HTERT RPE-1 (cell line): ENCODE results near the gene EPHB6.

Experiments used
- in situ Hi-C: fragments of 300-500 bp; cut with MboI; formaldehyde crosslinking; loops from 4 replicates; pipeline ENCODE4 v1.14.3; 2020; ENCODE audit warnings: low sequenced_read_pairs

EPHB6 gene

GRCh38 chr7:142832417-142832816 is 22.5 kb upstream of the EPHB6 start:
- in situ Hi-C loops = no loop called here

GRCh38 chr7:142833174-142834048 is 21.5 kb upstream of the EPHB6 start:
- in situ Hi-C loops = no loop called here

DNA sequence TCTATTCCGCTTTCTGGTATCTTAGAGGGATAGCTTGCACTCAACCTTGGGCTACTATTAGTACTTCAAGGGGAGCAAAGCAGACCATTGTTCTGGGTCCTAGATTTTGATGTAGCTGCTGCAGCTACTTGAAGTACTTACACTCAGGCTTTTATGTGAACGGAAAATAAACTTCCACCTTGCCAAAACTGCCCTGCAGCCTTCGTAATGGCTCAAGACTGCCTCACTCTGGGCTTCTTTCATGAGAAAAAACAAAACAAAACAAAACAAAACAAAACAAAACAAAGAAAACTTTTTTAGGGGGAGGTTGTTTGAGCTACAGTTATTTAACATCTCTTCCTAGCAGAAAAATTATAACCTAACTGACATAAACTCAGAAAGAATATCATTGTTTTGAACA is 19.4 kb upstream of the EPHB6 start:
- in situ Hi-C loops = no loop called here

GRCh38 chr7:142836426-142836825 is 18.4 kb upstream of the EPHB6 start:
- in situ Hi-C loops = no loop called here

- in situ Hi-C loops = no loop called here
Observed at GRCh38 chr7:142838461-142839213, 16.2 kb upstream of the EPHB6 start.

GRCh38 chr7:142842251-142842766 is 12.6 kb upstream of the EPHB6 start:
- in situ Hi-C loops = no loop called here

DNA sequence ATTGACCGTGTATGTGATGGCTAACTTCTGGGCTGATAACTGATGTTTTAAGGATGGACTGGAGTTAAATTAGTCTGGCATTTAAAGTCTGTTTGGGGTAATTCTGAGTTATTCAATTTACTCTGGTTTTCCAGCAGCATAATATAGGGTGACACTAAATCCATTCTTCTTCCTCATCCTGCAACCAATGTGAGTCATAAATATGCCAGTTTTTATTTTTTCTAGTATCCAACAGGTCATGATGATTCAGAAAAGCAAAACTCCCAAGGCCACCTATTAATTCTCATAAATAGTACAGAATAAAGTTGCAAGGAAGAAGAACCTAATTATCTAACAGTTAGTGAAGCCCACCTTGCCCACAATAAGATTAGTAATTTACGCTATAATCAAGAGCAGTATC is 7.5 kb upstream of the EPHB6 start:
- in situ Hi-C loops = no loop called here

DNA sequence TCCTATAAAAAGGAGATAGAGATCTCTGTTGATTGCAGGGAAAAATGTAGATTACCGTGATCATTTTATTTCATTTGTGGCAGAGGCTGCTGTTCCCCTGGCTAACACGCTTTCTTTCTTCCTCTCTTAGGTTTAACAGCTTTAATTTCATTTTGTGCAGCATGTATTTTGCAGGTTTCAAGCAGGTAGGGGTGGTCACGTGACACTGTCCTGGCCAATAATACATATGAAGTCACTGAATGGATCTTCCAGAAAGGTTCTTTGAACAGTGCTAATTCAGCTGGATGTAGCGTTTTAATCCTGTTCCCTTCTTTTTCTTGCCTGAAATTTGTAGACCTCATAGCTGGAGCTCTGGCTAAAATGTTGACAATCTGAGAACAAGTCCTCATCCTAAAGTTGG is 3.6 kb upstream of the EPHB6 start:
- in situ Hi-C loops = no loop called here

- in situ Hi-C loops = no loop called here
Observed at GRCh38 chr7:142851919-142852318, 3.0 kb upstream of the EPHB6 start.

GRCh38 chr7:142853739-142854371 is 1.0 kb upstream of the EPHB6 start:
- in situ Hi-C loops = no loop called here

DNA sequence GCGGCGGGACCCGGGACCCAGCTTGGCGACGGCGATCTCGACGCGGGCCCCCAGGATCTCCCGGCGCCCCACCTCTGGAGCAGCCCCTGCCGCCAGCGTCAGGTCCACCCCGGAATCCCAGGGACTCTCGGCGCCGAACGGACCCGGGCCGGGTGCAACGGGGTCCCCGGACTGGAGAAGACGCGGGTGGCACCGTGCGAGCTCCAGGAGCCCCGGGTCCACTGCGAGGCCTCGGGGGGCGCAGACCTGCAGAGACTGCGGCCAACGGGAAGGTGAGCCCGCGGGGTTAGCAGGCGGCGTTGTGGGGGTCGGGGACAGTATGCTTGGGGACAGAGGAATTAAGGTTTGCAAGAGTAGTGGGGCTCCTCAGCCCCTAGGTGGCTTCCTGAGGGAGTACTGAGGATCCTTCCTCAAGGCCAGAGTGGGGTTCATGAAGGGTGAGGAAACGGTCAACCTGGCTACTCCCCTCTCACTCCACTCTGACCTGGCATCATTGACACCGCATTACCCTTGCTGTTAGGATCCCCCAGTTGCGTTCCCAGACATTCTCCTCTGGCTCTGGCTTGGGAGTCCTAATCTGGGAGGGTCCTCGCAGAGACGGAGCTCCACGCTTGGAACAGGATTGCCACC is 353 bp downstream of the EPHB6 start:
- in situ Hi-C loops = no loop called here

- in situ Hi-C loops = no loop called here
Observed at GRCh38 chr7:142855756-142856564, 1.1 kb downstream of the EPHB6 start.

DNA sequence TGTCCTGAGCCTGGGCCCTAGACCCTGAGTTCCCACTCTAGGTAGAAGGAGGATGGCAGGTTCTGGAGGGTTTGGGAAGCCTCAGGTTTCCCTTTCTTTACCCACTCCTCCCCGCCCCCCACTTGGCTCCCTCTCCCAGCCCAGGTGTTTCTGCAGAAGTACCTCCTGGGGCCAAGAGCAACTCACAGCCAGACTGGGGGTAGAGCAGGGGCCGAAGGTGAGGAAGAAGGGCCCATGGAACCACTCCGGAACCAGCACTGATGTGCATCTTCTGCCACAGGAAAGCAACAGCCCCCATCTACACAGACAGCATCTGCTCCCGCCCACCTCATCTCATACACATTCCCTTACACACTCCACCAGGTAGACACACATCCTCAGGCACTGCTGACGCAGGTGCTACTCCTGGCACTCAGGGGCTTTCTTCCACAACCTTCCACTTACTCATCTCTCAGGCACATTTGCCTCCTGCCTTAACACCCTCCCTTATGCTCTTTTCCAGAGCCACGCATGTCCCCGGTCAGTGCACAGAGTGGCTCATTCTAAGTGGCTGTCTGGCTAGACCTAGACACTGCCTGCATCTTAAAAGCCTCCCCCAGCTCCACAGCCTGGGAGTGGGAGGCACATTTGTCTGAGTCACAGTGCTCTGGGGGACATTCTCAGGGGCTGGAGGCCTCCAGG is 1.8 kb downstream of the EPHB6 start:
- in situ Hi-C loops = no loop called here

DNA sequence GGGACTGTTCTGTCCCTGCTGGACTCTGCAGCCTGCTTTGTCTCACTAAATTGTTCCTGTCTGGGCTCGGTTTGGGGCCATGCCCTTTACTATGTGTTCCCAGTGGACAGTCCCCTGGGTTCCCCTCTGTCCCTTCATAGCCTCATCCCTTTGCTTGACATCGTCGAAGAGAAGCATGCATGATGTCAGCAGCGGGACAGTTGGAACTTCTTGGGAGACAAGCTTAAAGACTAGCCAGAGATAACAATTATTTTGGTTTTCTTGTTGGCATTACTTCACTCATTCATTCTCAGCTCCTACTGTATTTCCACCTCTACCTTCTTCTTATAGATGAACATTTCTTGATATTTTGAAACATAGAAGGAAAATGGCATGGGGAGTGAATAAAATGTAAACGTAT is 2.7 kb downstream of the EPHB6 start:
- in situ Hi-C loops = no loop called here

- in situ Hi-C loops = no loop called here
Observed at GRCh38 chr7:142859411-142859810, 4.5 kb downstream of the EPHB6 start.

- in situ Hi-C loops = no loop called here
Observed at GRCh38 chr7:142859829-142860228, 5.0 kb downstream of the EPHB6 start.

GRCh38 chr7:142860968-142861367 is 6.1 kb downstream of the EPHB6 start:
- in situ Hi-C loops = no loop called here

- in situ Hi-C loops = no loop called here
Observed at GRCh38 chr7:142862351-142862750, 7.5 kb downstream of the EPHB6 start.

GRCh38 chr7:142862786-142863400 is 8.0 kb downstream of the EPHB6 start:
- in situ Hi-C loops = no loop called here
